ENCODE measurements around the gene EPHA1.

EPHA1 gene

DNA sequence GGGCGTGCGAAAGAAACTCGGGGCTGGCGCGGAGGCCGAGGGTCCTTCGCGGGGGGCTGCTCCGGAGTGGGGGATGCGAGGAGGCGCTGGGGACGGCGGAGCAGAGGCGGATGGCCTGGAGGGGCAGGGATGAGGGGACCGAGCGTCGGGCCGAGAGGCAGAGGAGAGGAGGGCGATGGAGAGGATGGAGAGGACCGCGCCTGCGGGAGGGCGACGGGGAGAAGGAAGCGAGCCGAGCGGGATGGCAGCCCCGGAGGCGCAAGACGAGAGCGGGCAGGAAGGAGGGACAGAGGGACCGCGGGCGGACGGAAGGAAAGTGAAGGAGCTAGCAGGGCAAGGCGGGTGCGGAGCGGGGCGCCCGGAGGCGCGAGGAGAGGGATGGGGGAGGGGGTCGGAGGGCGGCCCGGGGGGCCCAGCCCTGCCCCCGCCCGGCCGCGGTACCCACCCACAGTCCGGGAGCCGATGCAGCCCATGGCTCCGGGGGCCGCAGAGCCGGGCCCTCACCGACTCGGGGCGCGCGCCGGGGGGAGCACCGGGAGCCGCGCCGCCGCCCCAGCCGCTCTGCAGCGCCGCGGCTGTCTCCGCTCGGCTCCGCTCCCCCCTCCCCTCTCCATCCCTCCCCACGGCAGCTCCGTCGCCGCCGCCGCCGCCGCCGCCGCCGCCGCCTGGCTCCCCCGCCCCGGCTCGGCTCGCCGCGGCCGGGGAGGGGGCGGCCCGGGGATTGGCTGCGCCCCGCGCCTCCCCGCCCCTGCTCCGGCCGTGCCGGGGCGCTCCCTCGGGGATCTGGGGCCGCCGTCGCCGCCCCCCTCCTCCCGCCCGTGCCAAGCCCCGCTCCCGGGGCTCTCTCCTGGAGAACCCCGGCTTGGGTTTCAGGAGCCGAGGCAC, 46.3 kb downstream of the EPHA1 start, which contains the start of gene FAM131B:
Gene FAM131B, minus strand, starts transcription at position 583 of the 885 bp plus-strand sequence. Its CDS starts 110 bp downstream, at position 473.
- DNase-seq (ENCODE audit: low spot score), result peak; percentile 28

DNA sequence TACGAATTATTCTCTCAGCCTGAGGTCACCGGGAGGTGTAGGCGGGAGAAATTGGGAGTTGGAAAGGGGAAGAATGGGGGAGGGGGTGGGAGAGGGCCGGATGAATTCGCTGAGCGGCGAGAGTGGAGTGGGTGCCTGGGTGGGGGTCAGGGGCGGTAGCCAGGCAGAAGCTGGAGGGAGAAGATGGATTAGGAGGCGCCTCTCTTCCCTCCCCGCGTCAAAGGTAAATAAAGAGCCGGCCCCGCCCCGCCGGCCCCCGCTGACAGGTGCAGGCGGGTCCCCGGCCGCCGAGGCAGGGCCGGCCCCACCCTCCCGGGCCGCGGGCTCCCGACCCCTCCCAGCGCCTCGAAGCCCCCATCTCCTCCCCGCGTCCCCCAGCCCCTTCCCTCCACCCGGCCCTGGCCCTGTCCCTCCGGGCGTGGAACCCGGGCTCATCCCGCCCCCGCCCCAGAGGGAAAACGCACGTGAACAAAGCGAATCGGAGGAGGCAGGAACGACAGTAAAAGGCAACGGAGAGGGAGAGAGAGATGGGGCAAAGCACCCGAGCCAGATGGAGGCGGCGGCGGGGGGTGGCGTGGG, 47.0 kb downstream of the EPHA1 start:
- ChIA-PET POLR2A (ENCODE audit: low non-redundant PET) (no interaction called here), CTCF (no interaction called here)
- no peak for DNase-seq (ENCODE audit: low spot score)
- H3K27ac ChIP-seq, result no peak overlapping the region
- TF ChIP-seq CTCF (conservative IDR thresholded peaks at IDR 0.05; ENCODE audit: low read depth), result no peak

More for the DNA sequence above, 46.3 kb downstream of the EPHA1 start, which contains the start of gene FAM131B:
- ChIA-PET POLR2A (ENCODE audit: low non-redundant PET) (no interaction called here), CTCF (no interaction called here)
- H3K27ac ChIP-seq, result no peak within 1 kb of the TSS
- no peak for TF ChIP-seq CTCF (conservative IDR thresholded peaks at IDR 0.05; ENCODE audit: low read depth)

DNA sequence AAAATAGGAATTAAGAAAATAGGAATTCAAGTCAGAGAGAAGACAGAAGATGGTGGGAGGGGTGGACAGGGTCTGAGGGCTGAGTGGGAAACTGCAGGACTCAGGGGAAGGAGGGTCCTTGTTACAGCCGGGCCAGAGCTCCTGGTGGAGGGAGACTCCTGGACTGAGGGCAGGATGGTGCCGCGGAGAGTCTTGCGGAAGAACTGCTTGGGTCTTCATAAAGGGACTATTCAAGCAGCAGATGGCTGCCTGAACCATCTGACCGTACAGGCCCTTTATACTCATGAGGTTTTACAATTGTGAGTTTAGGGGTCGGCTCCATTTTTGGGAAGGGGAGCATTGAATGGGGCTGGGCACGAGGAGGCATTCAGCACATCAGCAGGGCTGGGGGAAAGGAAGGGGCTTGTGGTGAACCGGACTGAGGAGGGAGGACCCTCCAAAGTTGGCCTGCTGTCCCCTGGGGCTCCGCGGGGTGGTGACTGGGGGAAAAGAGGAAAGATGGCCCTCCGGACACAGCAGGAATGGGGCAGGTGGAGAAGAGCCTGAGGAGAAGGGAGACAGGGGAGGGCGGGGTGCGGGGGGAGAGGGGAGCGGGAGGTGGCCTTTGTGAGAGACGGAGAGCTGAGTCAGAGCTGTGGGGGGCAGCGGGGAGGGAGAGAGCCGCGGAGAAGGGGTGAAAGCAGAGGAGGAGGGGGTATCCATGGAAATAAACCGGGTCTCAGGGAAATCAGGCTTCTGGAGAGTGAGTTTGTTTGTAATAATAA, 47.7 kb downstream of the EPHA1 start:
- no peak for TF ChIP-seq CTCF (conservative IDR thresholded peaks at IDR 0.05; ENCODE audit: low read depth)
- ChIA-PET CTCF (no interaction called here), POLR2A (ENCODE audit: low non-redundant PET) (no interaction called here)
- no peak for DNase-seq (ENCODE audit: low spot score)
- no peak overlapping the region for H3K27ac ChIP-seq

- no peak for DNase-seq (ENCODE audit: low spot score)
- CTCF ChIA-PET, result no interaction called here
- POLR2A ChIA-PET (ENCODE audit: low non-redundant PET), result no interaction called here
- TF ChIP-seq CTCF (conservative IDR thresholded peaks at IDR 0.05; ENCODE audit: low read depth), result no peak
- H3K27ac ChIP-seq, result no peak overlapping the region
Measured at GRCh38 chr7:143359771-143360353, 48.8 kb downstream of the EPHA1 start.

GRCh38 chr7:143358626-143359025, 50.0 kb downstream of the EPHA1 start:
- ChIA-PET POLR2A (ENCODE audit: low non-redundant PET) (no interaction called here), CTCF (no interaction called here)

More at GRCh38 chr7:143358626-143359025, 50.0 kb downstream of the EPHA1 start:
- no peak for TF ChIP-seq CTCF (conservative IDR thresholded peaks at IDR 0.05; ENCODE audit: low read depth)
- no peak for DNase-seq (ENCODE audit: low spot score)
- no peak overlapping the region for H3K27ac ChIP-seq
